IMR-90 (cell line): ENCODE measurements around the gene MPPED1. TPM values are rescaled to one million over a fixed set of nuclear protein-coding genes. Genes with fewer than 3 reads are reported as not detected.

ENCODE experiments used
- ATAC-seq: fragments of 200-7000 bp; cut with Tn5 transposase; 2 replicates; pipeline ENCODE4 v1.9.1; 2020; ENCODE audit warnings: low read depth, mild to moderate bottlenecking, moderate library complexity
- BruUV-seq: library from RNA; stranded (reverse); fragments of 400-500 nt; replicated peaks from 2 replicates; lab custom pipeline; 2021; lab: Mats Ljungman, UMichigan
- CTCF ChIA-PET: fragments of 300-600 bp; formaldehyde crosslinking; extraction: SDS; loops from one replicate; lab custom pipeline; 2021; ENCODE audit warnings: antibody characterized with exemption; lab: Yijun Ruan, JAX
- POLR2A ChIA-PET: fragments of 300-600 bp; sonication (Branson Sonifier 250); formaldehyde crosslinking; loops from one replicate; lab custom pipeline; 2022; ENCODE audit warnings: antibody characterized with exemption; ENCODE audit not compliant: unreplicated experiment; lab: Charles Lee
- DNase-seq: peaks from one replicate; pipeline ENCODE4 v3.0.0; 2013
- H2AFZ ChIP-seq: replicated peaks from 2 replicates; pipeline ENCODE3; 2013; ENCODE audit warnings: low read length, mild to moderate bottlenecking; ENCODE audit not compliant: poor library complexity
- H2AK5ac ChIP-seq: 2 replicates; pipeline ENCODE4 v1.6.1; 2013; ENCODE audit warnings: low read depth, low read length, inconsistent platforms
- H2AK9ac ChIP-seq: replicated peaks from 2 replicates; pipeline ENCODE3; 2013; ENCODE audit warnings: mild to moderate bottlenecking, low read depth, low read length, moderate library complexity; ENCODE audit not compliant: poor library complexity
- H2BK120ac ChIP-seq: 2 replicates; pipeline ENCODE4 v1.6.1; 2013; ENCODE audit warnings: low read depth, low read length, inconsistent platforms
- H2BK15ac ChIP-seq: 3 replicates; pipeline ENCODE4 v1.6.1; 2013; ENCODE audit warnings: low read depth, low read length, inconsistent platforms
- H2BK20ac ChIP-seq: 2 replicates; pipeline ENCODE4 v1.6.1; 2013; ENCODE audit warnings: low read depth, mild to moderate bottlenecking, inconsistent platforms, low read length, moderate library complexity
- H2BK5ac ChIP-seq: 2 replicates; pipeline ENCODE4 v1.6.1; 2013; ENCODE audit warnings: mild to moderate bottlenecking, low read depth, low read length, inconsistent platforms; ENCODE audit not compliant: poor library complexity, severe bottlenecking
- H3K14ac ChIP-seq: replicated peaks from 2 replicates; pipeline ENCODE4 v1.6.1; 2013; ENCODE audit warnings: low read depth, low read length, inconsistent platforms
- H3K18ac ChIP-seq: 2 replicates; pipeline ENCODE4 v1.6.1; 2013; ENCODE audit warnings: low read depth, low read length, control low read depth
- H3K23ac ChIP-seq: 2 replicates; pipeline ENCODE4 v1.6.1; 2013; ENCODE audit warnings: low read depth, low read length, inconsistent platforms
- H3K27ac ChIP-seq: 2 replicates; pipeline ENCODE4 v1.5.1; 2013; ENCODE audit warnings: mild to moderate bottlenecking, control low read depth, low read length; ENCODE audit not compliant: insufficient read depth
- H3K27me3 ChIP-seq: 2 replicates; pipeline ENCODE4 v1.6.1; 2013; ENCODE audit warnings: low read length; ENCODE audit not compliant: control insufficient read depth, insufficient read depth
- H3K36me3 ChIP-seq: 2 replicates; pipeline ENCODE4 v1.6.1; 2013; ENCODE audit warnings: low read length, mixed read lengths; ENCODE audit not compliant: control insufficient read depth, insufficient read depth
- H3K4ac ChIP-seq: 2 replicates; pipeline ENCODE4 v1.6.1; 2013; ENCODE audit warnings: low read depth, low read length, inconsistent platforms
- H3K4me1 ChIP-seq: 2 replicates; pipeline ENCODE4 v1.6.1; 2013; ENCODE audit warnings: low read length, mixed read lengths; ENCODE audit not compliant: control insufficient read depth, insufficient read depth
- H3K4me2 ChIP-seq: 2 replicates; pipeline ENCODE4 v1.6.1; 2013; ENCODE audit warnings: low read depth, mild to moderate bottlenecking, control low read depth, low read length, moderate library complexity
- H3K4me3 ChIP-seq: 2 replicates; pipeline ENCODE4 v1.5.1; 2013; ENCODE audit warnings: low read depth, mild to moderate bottlenecking, control low read depth, low read length, moderate library complexity; ENCODE audit not compliant: insufficient read depth
- H3K56ac ChIP-seq: 2 replicates; pipeline ENCODE4 v1.6.1; 2013; ENCODE audit warnings: low read length, inconsistent platforms; ENCODE audit not compliant: insufficient read depth; ENCODE audit errors: extremely low read depth
- H3K79me1 ChIP-seq, 2 experiments: 2 replicates each; pipeline ENCODE4 v1.6.1; 2013; ENCODE audit warnings: low read length in 2 of 2, inconsistent platforms in 1 of 2, low read depth in 1 of 2
- H3K9ac ChIP-seq: 2 replicates; pipeline ENCODE4 v1.6.1; 2013; ENCODE audit warnings: low read depth, low read length, control low read depth
- H3K9me1 ChIP-seq: 2 replicates; pipeline ENCODE4 v1.6.1; 2013; ENCODE audit warnings: low read length, inconsistent platforms; ENCODE audit not compliant: insufficient read depth
- H3K9me3 ChIP-seq: 2 replicates; pipeline ENCODE4 v1.6.1; 2013; ENCODE audit warnings: low read length; ENCODE audit not compliant: control insufficient read depth, insufficient read depth
- H4K20me1 ChIP-seq: 2 replicates; pipeline ENCODE4 v1.6.1; 2013; ENCODE audit warnings: low read length, inconsistent platforms; ENCODE audit not compliant: insufficient read depth
- H4K5ac ChIP-seq: 2 replicates; pipeline ENCODE4 v1.6.1; 2013; ENCODE audit warnings: mild to moderate bottlenecking, low read depth, low read length, control low read depth
- H4K8ac ChIP-seq, 2 experiments: 2 replicates each; pipeline ENCODE4 v1.6.1; 2013; ENCODE audit warnings: low read depth in 2 of 2, low read length in 2 of 2, control low read depth in 1 of 2, inconsistent platforms in 1 of 2
- H4K91ac ChIP-seq: 2 replicates; pipeline ENCODE4 v1.6.1; 2013; ENCODE audit warnings: low read depth, low read length, inconsistent platforms; ENCODE audit not compliant: insufficient read depth
- BHLHE40 ChIP-seq: fragments of 150-350 bp; IDR thresholded peaks from 2 replicates; pipeline ENCODE4 v1.6.1; 2016; ENCODE audit warnings: mild to moderate bottlenecking, low read depth, low read length
- CEBPB ChIP-seq: IDR thresholded peaks from 2 replicates; pipeline ENCODE4 v1.6.1; 2012; ENCODE audit warnings: low read depth, low read length, improper control_type of control experiment
- CHD1 ChIP-seq: IDR thresholded peaks from 2 replicates; pipeline ENCODE4 v1.6.1; 2012; ENCODE audit warnings: low read depth, low read length, improper control_type of control experiment
- CTCF ChIP-seq: conservative IDR thresholded peaks from 2 replicates; pipeline ENCODE4 v1.5.1; 2012; ENCODE audit warnings: mild to moderate bottlenecking, low read depth, low read length, improper control_type of control experiment
- MAFK ChIP-seq: IDR thresholded peaks from 2 replicates; pipeline ENCODE4 v1.6.1; 2012; ENCODE audit warnings: low read depth, low read length, improper control_type of control experiment
- MAZ ChIP-seq: IDR thresholded peaks from 2 replicates; pipeline ENCODE4 v1.6.1; 2012; ENCODE audit warnings: low read depth, mild to moderate bottlenecking, low read length, improper control_type of control experiment, moderate library complexity, borderline replicate concordance
- POLR2A ChIP-seq: IDR thresholded peaks from 2 replicates; pipeline ENCODE4 v1.6.1; 2012; ENCODE audit warnings: mild to moderate bottlenecking, low read depth, low read length
- RAD21 ChIP-seq: IDR thresholded peaks from 2 replicates; pipeline ENCODE4 v1.6.1; 2012; ENCODE audit warnings: low read length, improper control_type of control experiment
- SMC3 ChIP-seq: fragments of 150-350 bp; IDR thresholded peaks from 2 replicates; pipeline ENCODE4 v1.6.1; 2016; ENCODE audit warnings: low read depth, mild to moderate bottlenecking, antibody characterized with exemption, low read length, moderate library complexity
- WGBS, 2 experiments: methylation state at CpG; one replicate each; pipeline versions ENCODE4 v1.1.5 to v1.1.7; 2013; ENCODE audit warnings: missing lambda C conversion rate in 2 of 2; ENCODE audit not compliant: insufficient read length in 1 of 2; ENCODE audit errors: extremely low coverage in 2 of 2; 5-methylcytosine and 5-hydroxymethylcytosine counted together
- dilution Hi-C: fragments of 300-500 bp; cut with HindIII; formaldehyde crosslinking; loops from one replicate; pipeline ENCODE4 v1.14.3; 2018; ENCODE audit warnings: low sequenced_read_pairs; ENCODE audit not compliant: unreplicated experiment
- in situ Hi-C: fragments of 300-500 bp; cut with MboI; formaldehyde crosslinking; loops from 3 replicates; pipeline ENCODE4 v1.14.3; 2019; ENCODE audit warnings: low sequenced_read_pairs, inconsistent platforms, mixed read lengths
- intact Hi-C: fragments of 100-400 bp; cut with micrococcal nuclease; formaldehyde crosslinking; loops from 2 replicates; pipeline ENCODE4 v1.10.0; 2022
- polyA plus RNA-seq, 3 experiments: library from polyadenylated mRNA; depleted of rRNA; stranded (reverse); fragments of >200 nt; gene quantifications; 2 replicates each; pipeline ENCODE4 v1.2.3, GENCODE V29; 2012; ENCODE audit warnings: low replicate concordance in 1 of 3
- total RNA-seq: library from RNA; depleted of rRNA; stranded (reverse); fragments of >200 nt; gene quantifications from 2 replicates; pipeline ENCODE4 v1.2.3, GENCODE V29; 2012
- TF ChIP-seq, protein P1 (sequence below): fragments of 150-350 bp; IDR thresholded peaks from 2 replicates; pipeline ENCODE4 v1.6.1; 2017; ENCODE audit warnings: mild to moderate bottlenecking, antibody characterized with exemption, low read length, low read depth

The MPPED1 gene
- total and polyA plus RNA-seq, 2 of the 4 experiments (the other 2 are of a cell fraction), result not detected

DNA sequence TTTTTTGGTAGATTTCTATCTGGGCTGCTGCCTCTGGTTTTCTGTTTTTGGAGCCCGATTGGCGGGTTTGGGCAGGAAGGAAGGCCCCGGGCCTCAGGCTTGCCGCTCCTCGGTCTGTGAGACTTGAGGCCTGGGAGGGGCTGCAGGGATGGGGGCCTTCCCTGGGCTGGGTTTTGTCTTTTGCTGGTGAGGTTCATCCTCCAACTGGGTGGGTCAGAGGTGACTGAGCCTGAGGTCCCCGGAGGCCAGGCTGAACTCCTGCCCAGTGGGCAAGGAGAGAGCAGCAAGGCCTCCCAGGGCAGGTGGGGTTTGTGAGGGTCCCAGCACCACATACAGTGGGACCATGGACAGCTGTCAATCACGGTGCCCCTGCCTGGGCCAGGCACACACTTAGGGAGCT lies 15.0 kb downstream of the MPPED1 start:
- dilution Hi-C loops, result no loop called here
- TF ChIP-seq SMC3 (no peak), CTCF (no peak), MAZ (no peak), CHD1 (no peak), CEBPB (no peak), BHLHE40 (no peak), POLR2A (no peak), MAFK (no peak), RAD21 (no peak)
- TF ChIP-seq, protein P1, sequence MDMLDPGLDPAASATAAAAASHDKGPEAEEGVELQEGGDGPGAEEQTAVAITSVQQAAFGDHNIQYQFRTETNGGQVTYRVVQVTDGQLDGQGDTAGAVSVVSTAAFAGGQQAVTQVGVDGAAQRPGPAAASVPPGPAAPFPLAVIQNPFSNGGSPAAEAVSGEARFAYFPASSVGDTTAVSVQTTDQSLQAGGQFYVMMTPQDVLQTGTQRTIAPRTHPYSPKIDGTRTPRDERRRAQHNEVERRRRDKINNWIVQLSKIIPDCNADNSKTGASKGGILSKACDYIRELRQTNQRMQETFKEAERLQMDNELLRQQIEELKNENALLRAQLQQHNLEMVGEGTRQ, result no peak
- no peaks in the 10 kb centered on the region for H3K36me3 ChIP-seq
- no peaks in the 10 kb centered on the region for H3K79me1 ChIP-seq
- no peak overlapping the region for H3K23ac ChIP-seq
- DNase-seq (no peak), ATAC-seq (no peak)
- H2AFZ ChIP-seq, result no peak overlapping the region
- no peak overlapping the region for H3K9ac ChIP-seq
- no peak overlapping the region for H3K4ac ChIP-seq
- ChIA-PET POLR2A (no interaction called here), CTCF (no interaction called here)
- no peak overlapping the region for H3K56ac ChIP-seq
- H3K9me1 ChIP-seq, result no peaks in the 10 kb centered on the region
- no peaks in the 10 kb centered on the region for H3K9me3 ChIP-seq
- no peak overlapping the region for H2AK9ac ChIP-seq
- no peak overlapping the region for H3K27ac ChIP-seq
- 78% methylated on average over 1 of the region's 7 CpGs; no CpG with 5 or more reads in 1 of the 2 experiments for WGBS, 2 experiments
- H2BK20ac ChIP-seq, result no peak overlapping the region
- no peak overlapping the region for H3K14ac ChIP-seq
- H3K4me1 ChIP-seq, result no peaks in the 10 kb centered on the region
- H4K20me1 ChIP-seq, result no peaks in the 10 kb centered on the region
- no peak overlapping the region for H4K8ac ChIP-seq
- intact Hi-C loops, result no loop called here
- no peak overlapping the region for H4K5ac ChIP-seq
- no peak overlapping the region for H3K4me2 ChIP-seq
- no peak overlapping the region for H2BK15ac ChIP-seq
- H3K27me3 ChIP-seq, result peaks cover 35% of the 10 kb centered on the region
- BruUV-seq, result no TSS peak
- in situ Hi-C loops, result no loop called here
- no peak overlapping the region for H2AK5ac ChIP-seq
- no peak overlapping the region for H2BK120ac ChIP-seq
- no peak overlapping the region for H3K4me3 ChIP-seq
- no peak overlapping the region for H3K18ac ChIP-seq
- H4K91ac ChIP-seq, result no peak overlapping the region
- no peak overlapping the region for H2BK5ac ChIP-seq
